Stimulated activated CD4-positive, alpha-beta T cell treated with anti-CD3 and anti-CD28 coated beads, Interleukin-15, amount 100 ng/mL, for 48 hours (primary cell): ENCODE measurements around the gene FNDC5.

ENCODE experiments used
- DNase-seq, 2 donors: peaks; one replicate each; pipeline ENCODE4 v3.0.0-alpha.2; 2020; ENCODE audit warnings: low read depth in 2 of 2

The FNDC5 gene

DNA sequence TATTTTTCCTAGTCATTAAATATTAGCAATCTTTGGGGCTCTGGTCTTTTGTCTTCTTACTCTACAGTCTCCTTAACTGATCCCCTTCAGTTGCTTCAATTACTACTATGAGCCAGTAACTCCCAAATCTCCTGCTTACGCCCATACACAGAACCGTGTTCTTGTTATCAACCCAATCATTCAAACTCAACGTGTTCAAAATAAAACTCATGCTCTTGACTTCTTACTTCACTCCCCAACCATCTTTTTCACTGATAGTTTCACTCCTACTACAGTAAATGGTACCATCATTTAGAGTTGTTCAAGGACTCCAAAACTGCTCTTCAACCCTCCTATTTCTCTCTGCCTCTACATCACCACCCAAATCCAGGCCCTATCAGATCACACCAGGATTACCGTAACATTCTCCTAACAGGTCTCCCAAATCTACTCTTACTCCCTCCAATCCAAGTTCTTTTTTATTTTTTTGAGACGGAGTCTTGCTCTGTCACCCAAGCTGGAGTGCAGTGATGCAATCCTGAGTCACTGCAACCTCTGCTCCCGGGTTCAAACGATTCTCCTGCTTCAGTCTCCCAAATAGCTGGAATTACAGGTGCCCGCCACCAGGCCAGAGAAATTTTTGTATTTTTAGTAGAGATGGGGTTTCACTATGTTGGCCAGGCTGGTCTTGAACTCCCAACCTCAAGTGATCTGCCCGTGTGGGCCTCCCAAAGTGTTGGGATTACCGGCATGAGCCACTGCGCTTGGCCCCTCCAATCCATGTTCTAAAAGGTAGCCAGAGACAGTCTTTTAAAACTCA, 56.6 kb downstream of the FNDC5 start:
- no peak for DNase-seq
